GM18526 (cell line): ENCODE results near the gene USP32.

Experiments
- POLR2A ChIP-seq: IDR thresholded peaks from 3 replicates; pipeline ENCODE4 v1.6.1; 2011; ENCODE audit not compliant: insufficient read length; ENCODE audit errors: extremely low read depth

Gene USP32

GRCh38 chr17:60165223-60165622 lies 226.7 kb downstream of the USP32 start:
- TF ChIP-seq POLR2A = no peak

- no peak for TF ChIP-seq POLR2A
Observed at GRCh38 chr17:60164697-60165096, 227.2 kb downstream of the USP32 start.

- no peak for TF ChIP-seq POLR2A
Observed at GRCh38 chr17:60164164-60164563, 227.8 kb downstream of the USP32 start.

GRCh38 chr17:60163108-60163784 lies 228.7 kb downstream of the USP32 start:
- TF ChIP-seq POLR2A = no peak

- no peak for TF ChIP-seq POLR2A
Observed at GRCh38 chr17:60161598-60162330, 230.2 kb downstream of the USP32 start.

GRCh38 chr17:60160829-60161501 lies 231.0 kb downstream of the USP32 start:
- TF ChIP-seq POLR2A = no peak

- TF ChIP-seq POLR2A = no peak
Observed at GRCh38 chr17:60159479-60159866, 232.5 kb downstream of the USP32 start.

GRCh38 chr17:60158751-60159478 lies 233.0 kb downstream of the USP32 start:
- TF ChIP-seq POLR2A = no peak

GRCh38 chr17:60157487-60158040 lies 234.4 kb downstream of the USP32 start:
- no peak for TF ChIP-seq POLR2A

- TF ChIP-seq POLR2A = no peak
Observed at GRCh38 chr17:60156746-60157145, 235.2 kb downstream of the USP32 start.

GRCh38 chr17:60155815-60156214 lies 236.1 kb downstream of the USP32 start:
- TF ChIP-seq POLR2A = no peak

- no peak for TF ChIP-seq POLR2A
Observed at GRCh38 chr17:60155427-60155814, 236.5 kb downstream of the USP32 start.

GRCh38 chr17:60154616-60155426 lies 237.1 kb downstream of the USP32 start:
- no peak for TF ChIP-seq POLR2A

GRCh38 chr17:60153606-60154390 lies 238.1 kb downstream of the USP32 start:
- TF ChIP-seq POLR2A = no peak
